HG02970 (cell line): ENCODE data around the gene CLIP2.
"Not testable (repeated sequence)": the region's sequence is repeated elsewhere in the genome, so short reads cannot be mapped to it uniquely, and the experiment has no call there.

Experiments
- ATAC-seq: cut with Tn5 transposase; IDR thresholded peaks from one replicate; pipeline ENCODE4 v1.9.1; 2021; ENCODE audit warnings: mild to moderate bottlenecking, moderate library complexity, moderate number of reproducible peaks; ENCODE audit not compliant: unreplicated experiment, low FRiP score

Gene CLIP2

GRCh38 chr7:74294191-74294998 is 5.2 kb downstream of the CLIP2 start:
- no peak for ATAC-seq

- ATAC-seq: no peak
These were observed 8.5 kb downstream of the CLIP2 start for GRCh38 chr7:74297516-74298233.

GRCh38 chr7:74299401-74299800 is 10.2 kb downstream of the CLIP2 start:
- ATAC-seq: no peak

- no peak for ATAC-seq
These were observed 11.7 kb downstream of the CLIP2 start for GRCh38 chr7:74300926-74301325.

- no peak for ATAC-seq
These were observed 13.6 kb downstream of the CLIP2 start for GRCh38 chr7:74302745-74303221.

GRCh38 chr7:74304550-74304949 is 15.3 kb downstream of the CLIP2 start:
- ATAC-seq: no peak

- ATAC-seq: no peak
These were observed 17.0 kb downstream of the CLIP2 start for GRCh38 chr7:74306004-74306729.

- no peak for ATAC-seq
These were observed 17.7 kb downstream of the CLIP2 start for GRCh38 chr7:74306730-74307469.

- no peak for ATAC-seq
These were observed 18.7 kb downstream of the CLIP2 start for GRCh38 chr7:74307738-74308505.

- no peak for ATAC-seq
These were observed 20.0 kb downstream of the CLIP2 start for GRCh38 chr7:74309181-74309580.

GRCh38 chr7:74311305-74311744 is 22.1 kb downstream of the CLIP2 start:
- ATAC-seq: no peak

GRCh38 chr7:74312418-74313028 is 23.3 kb downstream of the CLIP2 start:
- ATAC-seq: no peak

- not testable (repeated sequence) for ATAC-seq
These were observed 26.7 kb downstream of the CLIP2 start for GRCh38 chr7:74315891-74316290.

GRCh38 chr7:74317146-74317782 is 28.1 kb downstream of the CLIP2 start:
- ATAC-seq: no peak

- ATAC-seq: no peak
These were observed 28.8 kb downstream of the CLIP2 start for GRCh38 chr7:74318043-74318442.

GRCh38 chr7:74320645-74321221 is 31.5 kb downstream of the CLIP2 start:
- no peak for ATAC-seq

GRCh38 chr7:74322892-74323291 is 33.7 kb downstream of the CLIP2 start:
- ATAC-seq: not testable (repeated sequence)

- no peak for ATAC-seq
These were observed 35.5 kb downstream of the CLIP2 start for GRCh38 chr7:74324531-74325209.
